Fibroblast of skin of back (primary cell): ENCODE data around the gene ATXN10.

Source experiments
- DNase-seq: peaks from one replicate; pipeline ENCODE4 v3.0.0-alpha.2; 2013

The ATXN10 gene

DNA sequence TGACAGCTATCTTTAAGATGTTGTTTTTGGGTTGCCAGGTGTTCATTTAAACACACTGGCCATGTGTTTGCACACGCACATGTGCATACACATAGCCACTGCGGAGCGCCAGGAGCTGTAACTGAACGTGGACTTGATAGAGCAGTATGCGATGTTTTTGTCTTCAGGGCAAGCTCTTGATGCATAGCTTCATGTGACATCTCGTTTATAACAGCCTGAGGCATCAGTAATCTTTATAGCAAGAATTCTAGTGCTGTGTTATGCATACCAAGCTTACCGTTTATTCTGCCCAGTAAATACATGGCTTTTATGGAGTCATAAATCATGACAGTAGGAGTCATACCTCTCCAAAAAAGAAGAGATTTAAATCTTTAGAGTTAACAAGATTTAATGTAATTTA is 87.0 kb downstream of the ATXN10 start:
- no peak for DNase-seq

GRCh38 chr22:45760682-45761081 is 89.0 kb downstream of the ATXN10 start:
- DNase-seq = no peak

- DNase-seq = no peak
These were observed 91.1 kb downstream of the ATXN10 start for GRCh38 chr22:45762545-45763235.

GRCh38 chr22:45763236-45763624 is 91.6 kb downstream of the ATXN10 start:
- no peak for DNase-seq

GRCh38 chr22:45768490-45768889 is 96.9 kb downstream of the ATXN10 start:
- DNase-seq = no peak

DNA sequence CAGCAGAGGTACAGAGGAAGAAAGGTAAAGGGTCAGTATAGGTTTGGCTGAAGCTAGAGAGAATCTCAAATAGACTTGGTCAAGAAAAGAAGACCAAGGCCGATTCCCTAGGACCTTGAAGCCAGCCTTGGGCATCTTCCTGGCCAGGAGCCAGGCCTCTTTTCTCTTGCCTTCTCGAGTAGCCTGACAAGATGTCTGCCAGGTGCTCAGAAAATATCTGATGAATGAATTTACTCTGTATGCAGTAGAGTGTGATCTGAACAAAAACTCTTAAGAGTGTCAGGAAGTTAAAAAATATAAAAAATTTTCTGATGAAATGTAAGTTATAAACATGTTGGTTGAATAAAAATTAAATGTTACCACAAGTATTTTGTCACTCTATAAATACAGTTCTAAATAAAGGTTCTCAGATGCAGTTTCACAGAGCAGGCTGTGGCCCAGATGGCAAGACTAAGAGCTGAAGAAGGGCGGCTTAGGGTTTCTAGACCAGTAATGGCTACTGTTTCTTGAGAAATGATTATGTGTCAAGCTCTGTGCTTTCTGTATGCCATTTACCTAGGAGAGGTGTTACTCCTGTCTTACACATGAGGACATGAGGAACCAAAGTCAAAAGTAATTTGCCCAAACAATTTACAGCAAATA is 98.1 kb downstream of the ATXN10 start:
- DNase-seq = peak; percentile 4

- DNase-seq = no peak
These were observed 98.9 kb downstream of the ATXN10 start for GRCh38 chr22:45770506-45770905.

GRCh38 chr22:45771057-45771456 is 99.4 kb downstream of the ATXN10 start:
- DNase-seq = no peak

DNA sequence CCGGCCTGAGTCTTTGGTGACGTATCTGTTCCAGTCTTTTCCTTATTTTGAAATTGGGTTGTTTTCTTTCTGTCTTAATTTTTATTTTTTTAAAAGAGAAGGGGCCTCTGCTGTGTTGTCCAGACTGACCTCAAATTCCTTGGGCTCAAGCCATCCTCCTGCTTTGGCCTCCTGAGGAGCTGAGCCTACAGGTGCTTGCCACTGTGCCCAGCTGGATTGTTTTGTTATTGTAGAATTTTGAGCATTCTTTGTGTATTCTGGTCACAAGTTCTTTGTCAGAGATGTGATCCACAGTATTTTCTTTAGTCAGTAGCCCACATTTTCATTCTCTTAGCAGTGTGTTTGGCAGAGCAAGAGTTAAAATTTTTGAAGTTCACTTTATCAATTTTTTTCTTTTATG is 100.1 kb downstream of the ATXN10 start:
- no peak for DNase-seq

- no peak for DNase-seq
These were observed 101.1 kb downstream of the ATXN10 start for GRCh38 chr22:45772743-45773142.

DNA sequence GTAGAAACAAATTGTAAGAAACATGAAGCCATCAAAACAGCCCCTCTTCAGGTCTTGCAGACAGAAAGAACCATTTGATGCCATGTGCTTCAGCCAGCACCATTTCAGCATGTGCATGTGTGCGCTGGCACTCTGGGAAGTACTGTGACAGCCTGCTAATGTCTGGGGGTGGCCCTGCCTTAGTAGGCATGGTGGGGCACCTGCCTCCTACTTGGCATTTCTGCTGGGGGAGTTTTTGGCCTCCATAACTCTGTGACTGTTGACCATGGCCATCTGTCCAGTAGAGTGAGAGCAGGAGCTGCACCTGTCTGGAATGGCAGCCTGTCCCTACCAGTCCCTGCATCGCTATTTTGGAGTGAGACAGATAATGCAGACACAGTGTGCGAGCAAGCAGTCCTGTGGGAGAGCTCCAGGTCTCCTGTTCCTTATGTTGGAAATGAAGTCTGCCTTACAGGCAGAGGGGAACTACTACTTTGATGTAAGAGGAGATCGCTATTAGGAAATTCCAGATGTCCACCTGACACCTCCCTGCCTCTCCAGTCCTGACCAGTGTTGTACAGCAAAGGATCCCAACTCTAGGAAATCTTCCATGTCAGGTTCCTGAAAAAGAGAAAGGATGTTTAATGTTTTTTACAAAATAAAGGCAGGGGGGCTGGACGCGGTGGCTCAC is 102.5 kb downstream of the ATXN10 start:
- no peak for DNase-seq

- no peak for DNase-seq
These were observed 103.4 kb downstream of the ATXN10 start for GRCh38 chr22:45775062-45775461.

GRCh38 chr22:45775569-45776312 is 104.1 kb downstream of the ATXN10 start:
- no peak for DNase-seq

DNA sequence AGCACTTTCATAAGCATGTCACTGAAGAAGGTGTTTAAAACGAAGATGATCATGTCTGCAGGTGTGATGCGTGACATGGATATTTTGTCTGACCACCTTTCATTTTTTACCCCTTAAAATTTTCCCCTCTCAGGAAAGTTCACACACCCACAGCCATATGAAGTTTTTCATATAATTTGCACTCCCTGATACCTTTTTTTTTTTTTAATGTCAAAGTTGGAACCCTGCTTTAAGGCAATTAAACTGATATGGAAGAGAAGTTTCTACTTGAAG is 104.6 kb downstream of the ATXN10 start:
- no peak for DNase-seq

GRCh38 chr22:45777046-45777851 is 105.6 kb downstream of the ATXN10 start:
- peak; percentile 27 for DNase-seq

DNA sequence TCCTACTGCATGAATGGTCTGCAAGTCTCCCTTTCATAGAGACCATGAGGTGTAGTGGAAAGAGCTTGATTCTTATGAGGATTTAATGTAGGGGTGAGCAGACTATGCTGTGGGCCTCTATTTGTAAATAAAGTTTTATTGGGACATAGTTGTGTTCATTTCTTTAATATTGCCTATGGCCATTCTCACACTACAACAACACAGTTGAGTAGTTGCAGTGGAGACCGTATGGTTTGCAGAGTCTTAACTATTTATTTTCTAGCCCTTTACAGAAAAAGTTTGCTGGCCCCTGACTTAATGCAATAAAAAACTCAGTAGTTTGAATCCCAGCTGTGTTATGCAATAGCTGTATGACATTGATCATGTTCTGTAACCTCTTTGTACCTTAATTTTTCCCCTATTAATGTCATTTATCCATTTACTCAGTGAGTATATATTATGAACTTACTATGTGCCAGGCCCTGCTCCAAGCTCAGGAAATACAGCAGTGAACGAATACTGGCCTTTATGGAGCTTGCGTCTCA is 106.3 kb downstream of the ATXN10 start:
- DNase-seq = no peak

- peak; percentile 49 for DNase-seq
These were observed 109.8 kb downstream of the ATXN10 start for GRCh38 chr22:45781459-45781858.

GRCh38 chr22:45781966-45782365 is 110.3 kb downstream of the ATXN10 start:
- peak; percentile 50 for DNase-seq

DNA sequence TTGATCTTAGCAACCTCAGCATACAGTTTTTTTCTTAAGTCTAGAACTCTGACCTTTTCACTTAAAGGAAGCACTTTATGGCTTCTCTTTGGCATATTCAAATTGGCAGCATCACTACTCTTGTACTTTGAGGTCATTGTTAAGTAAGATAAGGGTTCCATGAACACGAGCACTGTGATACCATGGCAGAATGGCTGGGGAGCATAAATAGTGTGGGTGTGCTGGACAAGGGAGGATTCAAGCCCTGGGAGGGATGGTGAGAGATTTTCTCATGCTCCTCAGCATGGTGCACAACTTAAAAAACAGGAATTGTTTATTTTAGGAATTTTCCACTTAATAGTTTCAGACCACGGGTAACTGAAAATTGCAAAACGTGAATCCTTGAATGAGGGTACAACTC is 111.4 kb downstream of the ATXN10 start:
- no peak for DNase-seq

DNA sequence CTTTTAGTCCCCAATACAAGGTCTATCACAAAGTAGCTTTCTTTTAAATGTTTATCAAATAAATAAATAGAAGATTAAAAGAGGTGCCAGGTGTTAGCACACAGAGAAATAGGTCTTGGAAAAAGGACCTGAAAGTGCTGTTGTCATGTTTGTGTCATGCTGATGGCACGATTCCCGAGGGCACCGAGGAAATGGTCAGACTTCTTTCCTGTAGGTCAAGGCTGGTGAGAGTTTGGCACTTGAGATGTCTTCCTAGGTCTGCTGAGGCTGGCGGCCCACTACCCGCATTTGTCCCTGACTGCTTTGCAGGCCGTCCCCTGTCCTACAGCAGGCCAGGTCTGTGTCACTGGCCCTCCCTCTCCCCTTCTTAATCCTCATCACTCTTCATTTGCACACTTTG is 112.1 kb downstream of the ATXN10 start:
- no peak for DNase-seq

GRCh38 chr22:45784357-45785277 is 113.0 kb downstream of the ATXN10 start:
- DNase-seq = peak; percentile 32
